HG02571 (cell line): Measurements from ENCODE around the gene ABCC5.
"Not testable (repeated sequence)": the region's sequence is repeated elsewhere in the genome, so short reads cannot be mapped to it uniquely, and the experiment has no call there.

ENCODE experiments used
- ATAC-seq: cut with Tn5 transposase; IDR thresholded peaks from one replicate; pipeline ENCODE4 v1.9.1; 2021; ENCODE audit warnings: mild to moderate bottlenecking, moderate library complexity; ENCODE audit not compliant: unreplicated experiment

ABCC5 gene

DNA sequence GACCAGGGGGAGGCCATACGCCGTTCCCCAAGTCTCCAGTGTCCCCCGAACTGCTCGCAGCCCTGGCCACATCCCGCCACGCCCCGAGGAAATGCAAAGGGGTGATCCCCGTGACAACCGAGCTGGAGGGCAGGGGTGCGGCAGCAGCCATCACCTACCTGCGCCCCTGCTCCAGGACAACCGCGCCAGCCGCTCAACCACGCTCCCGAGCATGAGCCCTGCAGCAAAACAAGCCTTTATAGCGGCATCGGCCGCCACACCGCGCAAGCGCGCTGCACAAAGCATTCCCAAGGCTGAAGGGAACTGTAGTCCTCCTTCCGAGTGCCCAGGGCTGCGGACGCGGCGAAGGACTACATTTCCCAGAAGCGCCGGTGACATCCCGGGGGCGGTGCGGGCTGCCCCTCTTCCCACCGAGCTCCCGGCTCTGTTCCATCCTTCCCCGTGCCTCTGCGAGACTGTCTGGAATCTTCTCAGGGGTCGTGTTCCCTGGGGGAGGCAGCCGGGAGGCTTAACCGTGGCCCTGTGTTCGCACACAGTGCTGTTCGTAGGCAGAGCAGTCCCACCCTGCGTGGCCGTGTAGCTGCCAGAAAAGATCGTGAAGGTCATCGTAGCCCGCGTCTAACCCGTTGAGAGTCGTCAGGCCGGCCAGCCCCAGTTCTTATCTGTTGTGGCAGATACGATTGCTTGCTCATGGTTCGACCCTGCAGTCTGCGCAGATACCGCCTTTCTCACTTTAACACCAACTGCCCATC, at the start of gene ABCC5:
ABCC5 (minus strand) TSS at position 213 of the 752 bp plus-strand sequence. CDS start 3,492 bp downstream, outside the sequence.
- ATAC-seq = peak; percentile 97

DNA sequence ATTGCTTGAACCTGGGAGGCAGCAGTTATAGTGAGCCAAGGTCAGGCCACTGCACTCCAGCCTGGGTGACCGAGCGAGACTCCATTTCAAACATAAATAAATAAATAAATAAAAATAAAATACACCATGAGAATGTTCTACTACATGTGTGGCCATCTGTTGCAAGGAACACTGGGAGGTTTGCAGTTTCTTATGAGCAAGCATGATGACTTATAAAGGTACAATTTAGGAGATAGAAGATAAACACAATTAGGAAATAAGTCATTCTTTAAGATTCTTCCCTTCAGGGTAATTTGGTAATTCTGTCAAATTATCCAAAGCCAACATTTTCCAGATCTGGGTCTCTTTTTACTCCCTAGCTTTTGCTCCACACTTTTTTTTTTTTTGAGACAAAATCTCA, 48.5 kb upstream of the ABCC5 start:
- ATAC-seq = no peak

- no peak for ATAC-seq
Measured at GRCh38 chr3:184062637-184063036, 45.0 kb upstream of the ABCC5 start.

- no peak for ATAC-seq
Measured at GRCh38 chr3:184059424-184059823, 41.7 kb upstream of the ABCC5 start.

GRCh38 chr3:184058029-184058428, 40.3 kb upstream of the ABCC5 start:
- no peak for ATAC-seq

- no peak for ATAC-seq
Measured at GRCh38 chr3:184052767-184053166, 35.1 kb upstream of the ABCC5 start, which contains the start of gene HTR3C. Gene HTR3C, plus strand, starts transcription at chr3:184053047. Its CDS starts 34 bp downstream, at chr3:184053081.

DNA sequence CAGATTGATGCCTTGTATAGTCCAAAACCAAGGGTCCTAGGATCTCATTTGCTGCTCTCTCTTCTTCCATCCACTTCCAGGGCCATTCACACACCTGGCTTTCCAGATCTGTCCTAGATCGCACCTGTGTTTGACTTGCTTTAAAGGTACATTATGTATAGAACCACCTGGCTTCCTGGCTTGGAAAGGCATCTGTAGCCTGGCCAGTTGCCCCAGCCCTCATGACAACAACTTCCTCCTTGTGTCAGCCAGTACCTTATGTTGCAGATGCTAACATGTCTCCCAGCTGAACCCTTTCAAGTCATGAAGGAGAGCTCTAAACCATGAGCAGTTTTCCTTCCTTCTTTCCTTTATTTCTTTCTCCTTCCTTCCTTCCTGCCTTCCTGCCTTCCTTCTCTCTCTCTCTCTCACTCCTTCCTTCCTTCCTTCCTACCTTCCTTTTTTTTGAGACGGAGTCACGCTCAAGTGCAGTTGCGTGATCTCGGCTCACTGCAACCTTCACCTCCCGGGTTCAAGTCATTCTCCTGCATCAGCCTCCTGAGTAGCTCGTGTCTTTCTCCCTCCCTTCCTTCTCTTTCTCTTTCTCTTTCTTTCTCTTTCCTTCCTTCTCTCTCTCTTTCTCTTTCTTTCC, 32.6 kb upstream of the ABCC5 start:
- no peak for ATAC-seq

- ATAC-seq = no peak
Measured at GRCh38 chr3:184045995-184046394, 28.3 kb upstream of the ABCC5 start.

GRCh38 chr3:184042617-184043016, 24.9 kb upstream of the ABCC5 start:
- no peak for ATAC-seq

GRCh38 chr3:184040010-184040409, 22.3 kb upstream of the ABCC5 start:
- ATAC-seq = no peak

GRCh38 chr3:184039414-184039813, 21.7 kb upstream of the ABCC5 start:
- no peak for ATAC-seq

DNA sequence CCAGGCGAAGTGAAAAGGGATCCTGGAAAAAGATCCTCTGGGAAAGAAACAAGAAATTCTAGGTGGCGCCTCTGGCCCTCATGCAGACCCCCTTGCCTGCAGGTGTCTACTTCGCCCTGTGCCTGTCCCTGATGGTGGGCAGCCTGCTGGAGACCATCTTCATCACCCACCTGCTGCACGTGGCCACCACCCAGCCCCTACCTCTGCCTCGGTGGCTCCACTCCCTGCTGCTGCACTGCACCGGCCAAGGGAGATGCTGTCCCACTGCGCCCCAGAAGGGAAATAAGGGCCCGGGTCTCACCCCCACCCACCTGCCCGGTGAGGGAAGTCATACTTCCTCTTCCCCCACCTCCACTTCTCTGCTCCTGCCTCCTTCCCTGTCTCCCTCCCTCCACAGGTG, 20.6 kb upstream of the ABCC5 start:
- ATAC-seq = not testable (repeated sequence)

DNA sequence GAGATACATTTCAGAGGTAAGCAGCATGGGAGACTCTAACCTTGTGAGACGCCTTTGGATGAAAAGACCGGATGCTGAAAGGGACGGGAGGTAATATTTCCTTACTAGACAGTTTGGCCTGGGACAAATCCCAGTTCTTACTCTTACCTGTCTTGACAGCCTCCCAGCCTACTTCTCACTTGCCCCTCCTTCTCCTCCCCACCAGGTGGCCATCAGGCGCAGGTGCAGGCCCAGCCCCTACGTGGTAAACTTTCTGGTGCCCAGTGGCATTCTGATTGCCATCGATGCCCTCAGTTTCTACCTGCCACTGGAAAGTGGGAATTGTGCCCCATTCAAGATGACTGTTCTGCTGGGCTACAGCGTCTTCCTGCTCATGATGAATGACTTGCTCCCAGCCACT, 20.1 kb upstream of the ABCC5 start:
- ATAC-seq = no peak

GRCh38 chr3:184031187-184031792, 13.6 kb upstream of the ABCC5 start, which contains the start of gene HTR3D:
Gene HTR3D, plus strand, starts transcription at chr3:184031742. Its CDS starts 0 bp downstream, at chr3:184031742.
- no peak for ATAC-seq

GRCh38 chr3:184030536-184030935, 12.9 kb upstream of the ABCC5 start:
- ATAC-seq = no peak

DNA sequence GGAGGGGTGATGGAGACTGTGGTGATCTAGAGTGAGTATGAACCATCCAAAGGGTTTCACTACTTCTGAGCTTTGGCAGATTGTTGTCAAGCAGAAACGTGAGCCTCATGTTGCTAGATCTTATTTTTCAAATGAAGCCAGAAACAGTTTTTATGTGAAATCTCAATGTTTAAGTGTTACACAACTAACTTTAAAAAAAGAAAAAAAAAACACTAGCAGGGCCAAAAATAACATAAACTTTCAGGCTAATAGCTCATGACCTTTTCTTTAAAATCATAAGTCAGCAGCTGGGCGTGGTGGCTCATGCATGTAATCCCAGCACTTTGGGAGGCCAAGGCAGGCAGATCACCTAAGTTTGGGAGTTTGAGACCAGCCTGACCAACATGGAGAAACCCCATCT, 11.8 kb upstream of the ABCC5 start:
- ATAC-seq = no peak

DNA sequence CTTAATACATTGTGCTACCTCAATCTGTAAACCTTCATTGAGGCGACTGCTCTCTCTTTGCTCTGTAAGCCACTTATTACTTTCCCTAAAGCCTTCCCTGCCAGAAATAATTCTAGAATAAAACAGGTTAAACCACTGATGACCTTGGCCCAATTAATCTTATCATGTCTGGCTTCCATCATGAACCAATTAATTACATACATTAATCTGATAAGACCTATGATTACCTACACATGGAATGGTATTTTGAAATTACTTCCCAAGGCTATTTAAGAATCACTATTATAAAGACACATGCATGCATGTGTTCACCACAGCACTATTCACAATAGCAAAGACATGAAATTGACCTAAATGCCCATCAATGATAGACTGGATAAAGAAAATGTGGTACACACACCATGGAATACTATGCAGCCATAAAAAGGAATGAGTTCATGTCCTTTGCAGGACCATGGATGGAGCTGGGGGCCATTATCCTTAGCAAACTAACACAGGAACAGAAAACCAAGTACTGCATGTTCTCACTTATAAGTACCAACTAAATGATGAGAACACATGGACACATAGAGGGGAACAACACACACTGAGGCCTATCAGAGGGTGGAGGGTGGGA, 10.7 kb upstream of the ABCC5 start:
- ATAC-seq = not testable (repeated sequence)

DNA sequence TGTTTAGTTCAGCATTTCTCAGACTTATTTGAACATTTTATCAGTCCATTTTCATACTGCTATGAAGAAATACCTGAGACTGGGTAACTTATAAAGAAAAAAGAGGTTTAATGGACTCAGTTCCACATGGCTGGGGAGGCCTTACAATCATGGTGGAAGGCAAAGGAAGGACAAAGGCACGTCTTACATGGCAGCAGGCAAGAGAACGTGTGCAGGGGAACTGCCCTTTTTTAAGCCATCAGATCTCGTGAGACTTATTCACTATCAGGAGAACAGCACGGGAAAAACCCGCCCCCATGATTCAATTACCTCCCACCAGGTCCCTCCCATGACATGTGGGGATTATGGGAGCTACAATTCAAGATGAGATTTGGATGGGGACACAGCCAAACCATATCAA, 7.6 kb upstream of the ABCC5 start:
- ATAC-seq = not testable (repeated sequence)

- no peak for ATAC-seq
Measured at GRCh38 chr3:184022323-184022722, 4.6 kb upstream of the ABCC5 start.

DNA sequence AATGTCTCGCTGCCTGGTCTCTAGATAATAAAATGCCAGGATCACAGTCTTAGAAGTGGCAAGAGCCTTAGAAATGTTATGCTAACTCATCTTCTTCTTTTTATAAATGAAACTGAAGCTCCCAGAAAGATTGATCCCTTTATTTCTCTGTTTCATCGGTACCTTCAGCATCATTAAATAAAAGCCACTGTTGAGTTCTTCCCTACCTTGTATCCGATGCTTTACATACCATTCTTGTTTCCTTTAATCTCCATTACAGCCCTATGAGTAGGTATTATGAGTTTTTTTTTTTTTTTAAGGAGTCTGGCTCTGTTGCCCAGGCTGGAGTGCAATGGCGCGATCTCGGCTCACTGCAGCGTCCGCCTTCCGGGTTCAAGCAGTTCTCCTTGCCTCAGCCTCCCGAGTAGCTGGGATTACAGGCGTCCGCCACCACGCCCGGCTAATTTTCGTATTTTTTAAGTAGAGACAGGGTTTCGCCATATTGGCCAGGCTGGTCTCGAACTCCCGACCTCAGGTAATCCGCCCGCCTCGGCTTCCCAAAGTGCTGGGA, 815 bp upstream of the ABCC5 start:
- ATAC-seq = no peak
